HepG2 (cell line): Measurements from ENCODE around the gene TUBB. TPM values are rescaled to one million over a fixed set of nuclear protein-coding genes. Genes with fewer than 3 reads are reported as not detected.
A peak's percentile ranks its signal among the peaks of the same experiment; 100 is the strongest.

Experiments used
- ATAC-seq: fragments of 200-7000 bp; cut with Tn5 transposase; 3 replicates; pipeline ENCODE4 v1.9.1; 2020; ENCODE audit warnings: mild to moderate bottlenecking, moderate library complexity
- BruUV-seq: library from RNA; stranded (reverse); fragments of 400-500 nt; replicated peaks from 2 replicates; lab custom pipeline; 2021; lab: Mats Ljungman, UMichigan
- CTCF ChIA-PET: fragments of 300-600 bp; formaldehyde crosslinking; extraction: SDS; loops from one replicate; lab custom pipeline; 2021; ENCODE audit warnings: low total read pairs, inconsistent platforms, low intra/inter-chr PET ratio; lab: Yijun Ruan, JAX
- POLR2A ChIA-PET: fragments of 350-600 bp; sonication (Branson Sonifier 250); formaldehyde crosslinking; loops from one replicate; lab custom pipeline; 2020; ENCODE audit warnings: antibody characterized with exemption, inconsistent platforms; lab: Yijun Ruan, JAX
- DNase-seq: peaks from one replicate; pipeline ENCODE4 v3.0.0-alpha.2; 2015; ENCODE audit warnings: low spot score
- FAIRE-seq: peaks from 3 replicates; lab custom pipeline; 2011; peaks lifted over from hg19 to GRCh38; lab: Jason Lieb, UNC
- H2AFZ ChIP-seq: one replicate; pipeline ENCODE4 v1.6.1; 2011; ENCODE audit warnings: low read length, inconsistent platforms
- H3K27ac ChIP-seq: fragments of 300-600 bp; 3 replicates; pipeline ENCODE4 v1.8.0; 2011; ENCODE audit warnings: mixed run types, mild to moderate bottlenecking, mixed read lengths, low read length, inconsistent platforms; ENCODE audit not compliant: insufficient read depth; ENCODE audit errors: extremely low read length
- H3K27me3 ChIP-seq, 2 experiments: fragments of 200-600 bp in 1 of 2; 2 replicates in 1 of 2; 3 replicates in 1 of 2; pipeline versions ENCODE4 v1.6.0 to v1.8.0; 2011; ENCODE audit warnings: low read length in 2 of 2, mild to moderate bottlenecking in 2 of 2, moderate library complexity in 2 of 2, inconsistent platforms in 1 of 2; ENCODE audit not compliant: insufficient read depth in 2 of 2, control insufficient read depth in 1 of 2
- H3K36me3 ChIP-seq, 2 experiments: fragments of 200-600 bp in 1 of 2; replicated peaks in 1 of 2; 2 replicates in 1 of 2; 3 replicates in 1 of 2; pipeline versions ENCODE4 v1.5.1 to v1.8.0; 2011; ENCODE audit warnings: low read length in 2 of 2, inconsistent platforms in 1 of 2; ENCODE audit not compliant: insufficient read depth in 2 of 2, control insufficient read depth in 1 of 2
- H3K4me1 ChIP-seq: 2 replicates; pipeline ENCODE4 v1.5.1; 2012; ENCODE audit warnings: low read length, inconsistent platforms; ENCODE audit not compliant: insufficient read depth
- H3K4me2 ChIP-seq: 2 replicates; pipeline ENCODE4 v1.6.0; 2011; ENCODE audit warnings: low read depth, low read length, inconsistent platforms
- H3K4me3 ChIP-seq, 3 experiments: fragments of 200-600 bp in 1 of 3; sonication (generic), shearing (Covaris generic) in 1 of 3; replicated peaks in 1 of 3; 2 replicates each; pipeline ENCODE4 v1.5.1; 2011 to 2016; ENCODE audit warnings: low read length in 3 of 3, inconsistent platforms in 2 of 3, low read depth in 2 of 3, mild to moderate bottlenecking in 2 of 3, control low read depth in 1 of 3, mixed read lengths in 1 of 3; ENCODE audit not compliant: insufficient read depth in 1 of 3
- H3K79me2 ChIP-seq: one replicate; pipeline ENCODE4 v1.6.1; 2011; ENCODE audit warnings: low read length, inconsistent platforms; ENCODE audit not compliant: insufficient read depth
- H3K9ac ChIP-seq: 2 replicates; pipeline ENCODE4 v1.6.0; 2011; ENCODE audit warnings: mild to moderate bottlenecking, low read depth, low read length, inconsistent platforms; ENCODE audit not compliant: insufficient read depth
- H3K9me3 ChIP-seq: 2 replicates; pipeline ENCODE4 v1.5.1; 2012; ENCODE audit warnings: mild to moderate bottlenecking, low read length
- H4K20me1 ChIP-seq: 2 replicates; pipeline ENCODE4 v1.6.0; 2011; ENCODE audit warnings: inconsistent platforms, mild to moderate bottlenecking, low read length, moderate library complexity; ENCODE audit not compliant: insufficient read depth
- HNRNPL ChIP-seq: fragments of 200-400 bp; formaldehyde crosslinking; IDR thresholded peaks from 2 replicates; pipeline ENCODE4 v1.6.1; 2017; ENCODE audit warnings: mild to moderate bottlenecking, low read depth, low read length
- KDM1A ChIP-seq: IDR thresholded peaks from 2 replicates; pipeline ENCODE4 v1.6.1; 2016; ENCODE audit warnings: missing compliant biosample characterization
- PBX3 ChIP-seq: sonication (generic); formaldehyde crosslinking; IDR thresholded peaks from 2 replicates; pipeline ENCODE4 v1.8.1; 2023; ENCODE audit warnings: missing genetic modification reagents, inconsistent platforms, borderline replicate concordance
- ZNF333 ChIP-seq: sonication (generic); formaldehyde crosslinking; IDR thresholded peaks from 2 replicates; pipeline ENCODE4 v1.4.0; 2020; ENCODE audit warnings: mild to moderate bottlenecking, missing genetic modification reagents, borderline replicate concordance
- ZNF432 ChIP-seq: sonication (generic); formaldehyde crosslinking; IDR thresholded peaks from 2 replicates; pipeline ENCODE4 v1.5.0; 2020; ENCODE audit warnings: missing genetic modification reagents, mild to moderate bottlenecking, borderline replicate concordance
- ZNF513 ChIP-seq: sonication (generic); formaldehyde crosslinking; conservative IDR thresholded peaks from 2 replicates; pipeline ENCODE4 v1.5.0; 2020; ENCODE audit warnings: missing genetic modification reagents
- ZNF687 ChIP-seq: sonication (generic); formaldehyde crosslinking; IDR thresholded peaks from 2 replicates; pipeline ENCODE4 v1.5.1; 2020; ENCODE audit warnings: mild to moderate bottlenecking, missing genetic modification reagents, moderate library complexity
- ZNF691 ChIP-seq: sonication (generic); formaldehyde crosslinking; IDR thresholded peaks from 2 replicates; pipeline ENCODE4 v1.4.0; 2020; ENCODE audit warnings: missing genetic modification reagents, low read depth, mild to moderate bottlenecking, borderline replicate concordance
- WGBS: methylation state at CpG from one replicate; pipeline ENCODE4 v1.1.6; 2017; ENCODE audit warnings: low lambda C conversion rate; 5-methylcytosine and 5-hydroxymethylcytosine counted together
- in situ Hi-C: cut with HindIII; loops from 2 replicates; pipeline ENCODE4 v1.10.0; 2017; ENCODE audit warnings: low pct_unique_long_range_greater_than_20kb; ENCODE audit not compliant: extremely low pct_ligation_motif_present
- intact Hi-C: fragments of 100-400 bp; cut with micrococcal nuclease; formaldehyde crosslinking; loops from one replicate; pipeline ENCODE4 v1.10.0; 2022; ENCODE audit not compliant: unreplicated experiment
- polyA plus RNA-seq, 8 experiments: library from polyadenylated mRNA; depleted of rRNA in 3 of 8; stranded (reverse) in 7 of 8; unstranded in 1 of 8; fragments of >200 nt; fragmentation: Illumina TruSeq in 4 of 8; extraction: Trizol in 4 of 8; gene quantifications; 2 replicates each; pipeline versions ENCODE4 v1.2.1 to v1.2.3, GENCODE V29; 2011 to 2016; ENCODE audit warnings: low read depth in 4 of 8, missing spikeins in 1 of 8, mixed read lengths in 1 of 8; ENCODE audit not compliant: insufficient read depth in 1 of 8
- total RNA-seq, 5 experiments: library from RNA; depleted of rRNA; stranded (reverse); fragments of >200 nt; fragmentation: Illumina TruSeq; extraction: Trizol; gene quantifications; 2 replicates each; pipeline ENCODE4 v1.2.3, GENCODE V29; 2016; ENCODE audit warnings: low read depth in 1 of 5

TUBB gene
- total and polyA plus RNA-seq, 2 of the 13 experiments (the other 11 are each of a cell fraction or from before 2014, with no cell fraction given) = 911 to 1,163 TPM

DNA sequence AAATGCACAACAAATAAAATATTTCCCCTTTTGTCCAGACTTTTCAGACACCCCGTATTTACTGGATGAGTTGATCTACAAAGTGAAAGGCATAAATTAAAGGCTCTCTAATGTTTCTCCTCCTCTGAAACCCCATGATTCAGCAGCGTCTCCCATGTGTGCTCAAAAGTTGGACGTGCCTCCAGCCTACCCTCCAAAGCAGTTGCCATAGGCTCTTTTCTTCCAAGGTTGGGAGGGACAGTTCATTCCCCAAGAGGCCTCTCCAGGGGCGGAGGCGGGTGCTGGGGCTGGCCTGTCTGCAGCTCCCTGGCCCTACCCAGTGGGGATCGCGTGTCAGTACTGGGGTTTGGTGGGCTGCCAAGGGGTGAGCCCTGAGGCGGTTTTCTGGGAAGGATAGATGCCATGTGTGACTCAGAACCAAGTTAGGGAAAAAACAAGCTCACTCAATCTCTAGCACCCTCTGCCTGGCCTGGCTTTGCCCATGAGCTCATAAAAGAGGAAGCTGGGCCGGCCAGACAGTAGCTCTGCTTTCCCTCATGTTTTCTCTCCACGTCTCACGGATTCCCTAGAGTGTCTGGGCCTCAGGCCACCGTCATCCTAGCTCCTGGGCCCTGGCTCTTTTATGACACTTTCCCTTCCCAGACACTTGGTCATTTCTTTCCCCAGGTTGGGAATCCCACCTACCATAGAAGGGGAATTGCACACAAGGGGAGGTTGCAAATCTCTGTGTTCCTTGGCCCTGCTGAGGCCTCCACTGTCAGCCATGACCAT lies 32.2 kb downstream of the TUBB start:
- peaks cover 65% of the 10 kb centered on the region for H3K4me1 ChIP-seq
- no peak overlapping the region for H2AFZ ChIP-seq
- ATAC-seq (no peak), DNase-seq (no peak), FAIRE-seq (no peak)
- intact Hi-C loops = no loop called here
- BruUV-seq = no TSS peak
- ChIA-PET CTCF (no interaction called here), POLR2A (interaction anchor here (0.6 to 1.5 kb wide), 3 partner anchors 12 to 57 kb away, joined by 3 to 10 read pairs (median 4); no protein-coding TSS in a partner anchor)
- H3K4me3 ChIP-seq = no peak overlapping the region
- H3K9ac ChIP-seq = no peak overlapping the region
- H3K36me3 ChIP-seq = no peaks in the 10 kb centered on the region
- 95% methylated on average over 12 of the region's 12 CpGs for WGBS
- no peaks in the 10 kb centered on the region for H3K9me3 ChIP-seq
- no peaks in the 10 kb centered on the region for H4K20me1 ChIP-seq
- no peaks in the 10 kb centered on the region for H3K27me3 ChIP-seq
- in situ Hi-C loops = no loop called here
- peak; percentile 45 for TF ChIP-seq ZNF687 (CRISPR knock-in tag)
- no peak for TF ChIP-seq ZNF432
- no peak for TF ChIP-seq ZNF333 (CRISPR knock-in tag)
- no peak for TF ChIP-seq ZNF513 (CRISPR knock-in tag)
- TF ChIP-seq ZNF691 (CRISPR knock-in tag) = no peak
- TF ChIP-seq KDM1A (CRISPR knock-in tag) = no peak
- no peak for TF ChIP-seq PBX3 (CRISPR knock-in tag)
- TF ChIP-seq HNRNPL = no peak
- TF ChIP-seq, all 625 proteins: peak for 1
- H3K27ac ChIP-seq = no peak overlapping the region
- H3K79me2 ChIP-seq = peaks cover 3% of the 10 kb centered on the region
- no peak overlapping the region for H3K4me2 ChIP-seq
